DND-41 (cell line): ENCODE data around the gene CLK3.

Experiments used
- CTCF ChIP-seq: IDR thresholded peaks from 2 replicates; pipeline ENCODE4 v1.5.1; 2012; ENCODE audit warnings: borderline replicate concordance, low read length, moderate library complexity, mild to moderate bottlenecking; ENCODE audit not compliant: poor library complexity, severe bottlenecking; ENCODE audit errors: extremely low read depth
- EZH2 ChIP-seq: IDR thresholded peaks from 3 replicates; pipeline ENCODE4 v1.6.1; 2012; ENCODE audit warnings: borderline replicate concordance, low read depth, mild to moderate bottlenecking, moderate library complexity, low read length, inconsistent platforms; ENCODE audit not compliant: severe bottlenecking

- TF ChIP-seq CTCF (no peak), EZH2 (no peak)
These were observed 48.5 kb downstream of the CLK3 start for GRCh38 chr15:74664028-74664616.
